ENCODE results near the gene LRAT.

Gene LRAT

GRCh38 chr4:154781983-154782293 lies 38.1 kb downstream of the LRAT start:
- DNase-seq (ENCODE audit: low read depth) = no peak
- no peak overlapping the region for H3K4me3 ChIP-seq (ENCODE audit: control insufficient read depth, low read depth, low read length)
- TF ChIP-seq CTCF (conservative IDR thresholded peaks at IDR 0.05; ENCODE audit: control insufficient read depth, insufficient read depth, low read depth, low read length) = no peak

Data from fibroblast of mammary gland (primary cell).